IMR-90 (cell line): Measurements from ENCODE around the gene PSPH. TPM values are rescaled to one million over a fixed set of nuclear protein-coding genes. Genes with fewer than 3 reads are reported as not detected.

Source experiments
- ATAC-seq: fragments of 200-7000 bp; cut with Tn5 transposase; 2 replicates; pipeline ENCODE4 v1.9.1; 2020; ENCODE audit warnings: low read depth, mild to moderate bottlenecking, moderate library complexity
- BruUV-seq: library from RNA; stranded (reverse); fragments of 400-500 nt; replicated peaks from 2 replicates; lab custom pipeline; 2021; lab: Mats Ljungman, UMichigan
- CTCF ChIA-PET: fragments of 300-600 bp; formaldehyde crosslinking; extraction: SDS; loops from one replicate; lab custom pipeline; 2021; ENCODE audit warnings: antibody characterized with exemption; lab: Yijun Ruan, JAX
- POLR2A ChIA-PET: fragments of 300-600 bp; sonication (Branson Sonifier 250); formaldehyde crosslinking; loops from one replicate; lab custom pipeline; 2022; ENCODE audit warnings: antibody characterized with exemption; ENCODE audit not compliant: unreplicated experiment; lab: Charles Lee
- DNase-seq: peaks from one replicate; pipeline ENCODE4 v3.0.0; 2013
- H2AFZ ChIP-seq: replicated peaks from 2 replicates; pipeline ENCODE3; 2013; ENCODE audit warnings: low read length, mild to moderate bottlenecking; ENCODE audit not compliant: poor library complexity
- H2AK5ac ChIP-seq: 2 replicates; pipeline ENCODE4 v1.6.1; 2013; ENCODE audit warnings: low read depth, low read length, inconsistent platforms
- H2AK9ac ChIP-seq: replicated peaks from 2 replicates; pipeline ENCODE3; 2013; ENCODE audit warnings: mild to moderate bottlenecking, low read depth, low read length, moderate library complexity; ENCODE audit not compliant: poor library complexity
- H2BK120ac ChIP-seq: 2 replicates; pipeline ENCODE4 v1.6.1; 2013; ENCODE audit warnings: low read depth, low read length, inconsistent platforms
- H2BK15ac ChIP-seq: 3 replicates; pipeline ENCODE4 v1.6.1; 2013; ENCODE audit warnings: low read depth, low read length, inconsistent platforms
- H2BK20ac ChIP-seq: 2 replicates; pipeline ENCODE4 v1.6.1; 2013; ENCODE audit warnings: low read depth, mild to moderate bottlenecking, inconsistent platforms, low read length, moderate library complexity
- H2BK5ac ChIP-seq: 2 replicates; pipeline ENCODE4 v1.6.1; 2013; ENCODE audit warnings: mild to moderate bottlenecking, low read depth, low read length, inconsistent platforms; ENCODE audit not compliant: poor library complexity, severe bottlenecking
- H3K14ac ChIP-seq: replicated peaks from 2 replicates; pipeline ENCODE4 v1.6.1; 2013; ENCODE audit warnings: low read depth, low read length, inconsistent platforms
- H3K18ac ChIP-seq: 2 replicates; pipeline ENCODE4 v1.6.1; 2013; ENCODE audit warnings: low read depth, low read length, control low read depth
- H3K23ac ChIP-seq: 2 replicates; pipeline ENCODE4 v1.6.1; 2013; ENCODE audit warnings: low read depth, low read length, inconsistent platforms
- H3K27ac ChIP-seq: 2 replicates; pipeline ENCODE4 v1.5.1; 2013; ENCODE audit warnings: mild to moderate bottlenecking, control low read depth, low read length; ENCODE audit not compliant: insufficient read depth
- H3K27me3 ChIP-seq: 2 replicates; pipeline ENCODE4 v1.6.1; 2013; ENCODE audit warnings: low read length; ENCODE audit not compliant: control insufficient read depth, insufficient read depth
- H3K36me3 ChIP-seq: 2 replicates; pipeline ENCODE4 v1.6.1; 2013; ENCODE audit warnings: low read length, mixed read lengths; ENCODE audit not compliant: control insufficient read depth, insufficient read depth
- H3K4ac ChIP-seq: 2 replicates; pipeline ENCODE4 v1.6.1; 2013; ENCODE audit warnings: low read depth, low read length, inconsistent platforms
- H3K4me1 ChIP-seq: 2 replicates; pipeline ENCODE4 v1.6.1; 2013; ENCODE audit warnings: low read length, mixed read lengths; ENCODE audit not compliant: control insufficient read depth, insufficient read depth
- H3K4me2 ChIP-seq: 2 replicates; pipeline ENCODE4 v1.6.1; 2013; ENCODE audit warnings: low read depth, mild to moderate bottlenecking, control low read depth, low read length, moderate library complexity
- H3K4me3 ChIP-seq: 2 replicates; pipeline ENCODE4 v1.5.1; 2013; ENCODE audit warnings: low read depth, mild to moderate bottlenecking, control low read depth, low read length, moderate library complexity; ENCODE audit not compliant: insufficient read depth
- H3K56ac ChIP-seq: 2 replicates; pipeline ENCODE4 v1.6.1; 2013; ENCODE audit warnings: low read length, inconsistent platforms; ENCODE audit not compliant: insufficient read depth; ENCODE audit errors: extremely low read depth
- H3K79me1 ChIP-seq, 2 experiments: 2 replicates each; pipeline ENCODE4 v1.6.1; 2013; ENCODE audit warnings: low read length in 2 of 2, inconsistent platforms in 1 of 2, low read depth in 1 of 2
- H3K9ac ChIP-seq: 2 replicates; pipeline ENCODE4 v1.6.1; 2013; ENCODE audit warnings: low read depth, low read length, control low read depth
- H3K9me1 ChIP-seq: 2 replicates; pipeline ENCODE4 v1.6.1; 2013; ENCODE audit warnings: low read length, inconsistent platforms; ENCODE audit not compliant: insufficient read depth
- H3K9me3 ChIP-seq: 2 replicates; pipeline ENCODE4 v1.6.1; 2013; ENCODE audit warnings: low read length; ENCODE audit not compliant: control insufficient read depth, insufficient read depth
- H4K20me1 ChIP-seq: 2 replicates; pipeline ENCODE4 v1.6.1; 2013; ENCODE audit warnings: low read length, inconsistent platforms; ENCODE audit not compliant: insufficient read depth
- H4K5ac ChIP-seq: 2 replicates; pipeline ENCODE4 v1.6.1; 2013; ENCODE audit warnings: mild to moderate bottlenecking, low read depth, low read length, control low read depth
- H4K8ac ChIP-seq, 2 experiments: 2 replicates each; pipeline ENCODE4 v1.6.1; 2013; ENCODE audit warnings: low read depth in 2 of 2, low read length in 2 of 2, control low read depth in 1 of 2, inconsistent platforms in 1 of 2
- H4K91ac ChIP-seq: 2 replicates; pipeline ENCODE4 v1.6.1; 2013; ENCODE audit warnings: low read depth, low read length, inconsistent platforms; ENCODE audit not compliant: insufficient read depth
- BHLHE40 ChIP-seq: fragments of 150-350 bp; IDR thresholded peaks from 2 replicates; pipeline ENCODE4 v1.6.1; 2016; ENCODE audit warnings: mild to moderate bottlenecking, low read depth, low read length
- MXI1 ChIP-seq: IDR thresholded peaks from 2 replicates; pipeline ENCODE4 v1.6.1; 2012; ENCODE audit warnings: low read depth, mild to moderate bottlenecking, low read length, moderate library complexity, borderline replicate concordance
- POLR2A ChIP-seq: IDR thresholded peaks from 2 replicates; pipeline ENCODE4 v1.6.1; 2012; ENCODE audit warnings: mild to moderate bottlenecking, low read depth, low read length
- RCOR1 ChIP-seq: IDR thresholded peaks from 2 replicates; pipeline ENCODE4 v1.6.1; 2012; ENCODE audit warnings: mild to moderate bottlenecking, low read length, improper control_type of control experiment; ENCODE audit not compliant: insufficient replicate concordance
- RFX5 ChIP-seq: IDR thresholded peaks from 2 replicates; pipeline ENCODE4 v1.8.0; 2012; ENCODE audit warnings: low read depth, mild to moderate bottlenecking, low read length, moderate library complexity
- WGBS, 2 experiments: methylation state at CpG; one replicate each; pipeline versions ENCODE4 v1.1.5 to v1.1.7; 2013; ENCODE audit warnings: missing lambda C conversion rate in 2 of 2; ENCODE audit not compliant: insufficient read length in 1 of 2; ENCODE audit errors: extremely low coverage in 2 of 2; 5-methylcytosine and 5-hydroxymethylcytosine counted together
- dilution Hi-C: fragments of 300-500 bp; cut with HindIII; formaldehyde crosslinking; loops from one replicate; pipeline ENCODE4 v1.14.3; 2018; ENCODE audit warnings: low sequenced_read_pairs; ENCODE audit not compliant: unreplicated experiment
- in situ Hi-C: fragments of 300-500 bp; cut with MboI; formaldehyde crosslinking; loops from 3 replicates; pipeline ENCODE4 v1.14.3; 2019; ENCODE audit warnings: low sequenced_read_pairs, inconsistent platforms, mixed read lengths
- intact Hi-C: fragments of 100-400 bp; cut with micrococcal nuclease; formaldehyde crosslinking; loops from 2 replicates; pipeline ENCODE4 v1.10.0; 2022
- polyA plus RNA-seq, 3 experiments: library from polyadenylated mRNA; depleted of rRNA; stranded (reverse); fragments of >200 nt; gene quantifications; 2 replicates each; pipeline ENCODE4 v1.2.3, GENCODE V29; 2012; ENCODE audit warnings: low replicate concordance in 1 of 3
- total RNA-seq: library from RNA; depleted of rRNA; stranded (reverse); fragments of >200 nt; gene quantifications from 2 replicates; pipeline ENCODE4 v1.2.3, GENCODE V29; 2012

Gene PSPH
- total and polyA plus RNA-seq, 2 of the 4 experiments (the other 2 are of a cell fraction) = 31.8 to 48.4 TPM

- Histone ChIP-seq H4K8ac (no peak overlapping the region), H3K9me1 (no peaks in the 10 kb centered on the region; the same call in 1 of the 2 replicates), H3K4me1 (no peaks in the 10 kb centered on the region), H2AK5ac (no peak overlapping the region), H4K5ac (no peak overlapping the region), H2BK15ac (no peak overlapping the region), H2BK120ac (no peak overlapping the region), H3K4ac (no peak overlapping the region), H4K20me1 (no peaks in the 10 kb centered on the region), H3K9ac (no peak overlapping the region), H3K18ac (no peak overlapping the region), H3K4me3 (no peak overlapping the region), H3K14ac (no peak overlapping the region), H3K23ac (no peak overlapping the region), H4K91ac (no peak overlapping the region), H3K27me3 (no peaks in the 10 kb centered on the region), H3K56ac (no peak overlapping the region), H2AFZ (no peak overlapping the region), H3K27ac (no peak overlapping the region), H3K4me2 (no peak overlapping the region), H3K79me1 (no peaks in the 10 kb centered on the region), H2BK5ac (no peak overlapping the region), H3K9me3 (no peaks in the 10 kb centered on the region), H3K36me3 (peaks cover 6% of the 10 kb centered on the region; the same call in 1 of the 2 replicates), H2AK9ac (peak overlapping the region; percentile 50), H2BK20ac (no peak overlapping the region)
- no peak for DNase-seq
- BruUV-seq = no TSS peak
- ChIA-PET CTCF (no interaction called here), POLR2A (interaction anchor here (0.6 kb wide), 1 partner anchor 9 kb away, joined by 3 read pairs; no protein-coding TSS in a partner anchor)
- no peak for TF ChIP-seq BHLHE40
- no peak for TF ChIP-seq RCOR1
- TF ChIP-seq MXI1 = no peak
- TF ChIP-seq POLR2A = no peak
- TF ChIP-seq RFX5 = no peak
- in situ Hi-C loops (no loop called here), dilution Hi-C loops (no loop called here), intact Hi-C loops (loop anchor here (2.0 to 5.0 kb wide), 2 partner anchors 21 to 44 kb away; partner anchors contain the start of genes CCT6A and PSPH)
- ATAC-seq = no peak
- 97% methylated on average over 5 of the region's 9 CpGs; no CpG with 5 or more reads in 1 of the 2 experiments for WGBS, 2 experiments
Observed at GRCh38 chr7:56007891-56008290, 43.4 kb downstream of the PSPH start.
